Activated naive CD4-positive, alpha-beta T cell (primary cell): ENCODE measurements around the gene LRP1B.

Source experiments
- DNase-seq, 4 experiments: peaks; one replicate each; lab custom pipeline; 2025; lab: John Stamatoyannopoulos, UW

The LRP1B gene

GRCh38 chr2:140529706-140530105 is 1601.1 kb downstream of the LRP1B start:
- no peak for DNase-seq

GRCh38 chr2:140528982-140529381 is 1601.8 kb downstream of the LRP1B start:
- DNase-seq = no peak

DNA sequence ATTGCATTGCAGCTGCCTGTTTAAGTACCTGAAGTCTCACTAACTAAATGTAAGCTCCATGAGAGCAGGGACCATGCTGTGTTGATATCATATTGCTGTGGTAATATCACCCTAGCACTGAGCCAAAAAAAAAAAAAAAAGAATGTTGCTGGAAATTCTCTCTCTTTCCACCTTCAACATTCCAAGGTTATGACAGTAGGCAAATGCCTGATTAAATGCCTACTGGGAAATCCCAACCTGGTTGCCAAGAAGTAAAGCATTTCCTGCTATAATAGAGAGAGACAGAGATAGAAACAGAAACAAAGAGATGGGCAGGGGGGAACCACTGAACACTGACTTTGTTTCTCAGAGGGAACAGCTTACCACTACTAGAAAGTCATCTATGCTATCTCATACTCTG is 1604.2 kb downstream of the LRP1B start:
- DNase-seq = no peak

- DNase-seq = no peak
These were observed 1618.7 kb downstream of the LRP1B start for GRCh38 chr2:140512106-140512505.

DNA sequence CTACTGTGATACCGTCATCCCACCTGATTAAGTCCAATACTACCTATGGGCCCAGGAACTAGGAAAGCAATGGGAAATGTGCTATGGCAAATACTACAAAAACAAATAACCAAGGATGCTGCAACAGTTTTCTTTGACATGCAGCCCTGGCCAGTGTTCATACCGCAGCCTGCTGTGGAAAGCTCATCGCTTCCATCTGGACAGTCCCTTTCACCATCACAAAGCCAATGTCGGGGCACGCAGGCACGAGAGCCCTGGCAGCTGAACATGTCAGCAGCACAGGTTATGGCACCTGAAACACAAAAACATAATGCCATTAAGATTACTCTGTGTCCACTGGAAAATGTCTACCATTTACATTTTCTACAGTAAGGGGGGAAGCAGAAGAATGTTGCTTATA is 1621.1 kb downstream of the LRP1B start:
- DNase-seq = no peak

DNA sequence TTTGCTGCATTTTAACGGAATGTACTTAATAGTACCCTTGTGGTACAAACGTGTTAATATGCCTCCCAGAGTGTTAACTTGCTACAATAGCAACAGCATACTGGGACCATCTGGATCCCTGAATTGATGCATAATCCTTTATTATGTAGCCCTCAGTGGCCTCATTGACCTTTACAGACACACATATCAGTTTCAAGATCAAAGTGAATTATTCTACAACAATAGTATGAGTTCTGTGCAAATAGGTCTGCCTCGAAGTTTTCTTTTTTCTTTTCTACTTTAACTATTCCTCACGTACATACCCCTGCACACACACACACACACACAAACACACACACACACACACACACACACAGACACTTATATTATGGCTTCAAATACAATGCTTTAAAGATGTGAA is 1622.1 kb downstream of the LRP1B start:
- DNase-seq = no peak

GRCh38 chr2:140506606-140507005 is 1624.2 kb downstream of the LRP1B start:
- DNase-seq = no peak

GRCh38 chr2:140504601-140505000 is 1626.2 kb downstream of the LRP1B start:
- DNase-seq = no peak

DNA sequence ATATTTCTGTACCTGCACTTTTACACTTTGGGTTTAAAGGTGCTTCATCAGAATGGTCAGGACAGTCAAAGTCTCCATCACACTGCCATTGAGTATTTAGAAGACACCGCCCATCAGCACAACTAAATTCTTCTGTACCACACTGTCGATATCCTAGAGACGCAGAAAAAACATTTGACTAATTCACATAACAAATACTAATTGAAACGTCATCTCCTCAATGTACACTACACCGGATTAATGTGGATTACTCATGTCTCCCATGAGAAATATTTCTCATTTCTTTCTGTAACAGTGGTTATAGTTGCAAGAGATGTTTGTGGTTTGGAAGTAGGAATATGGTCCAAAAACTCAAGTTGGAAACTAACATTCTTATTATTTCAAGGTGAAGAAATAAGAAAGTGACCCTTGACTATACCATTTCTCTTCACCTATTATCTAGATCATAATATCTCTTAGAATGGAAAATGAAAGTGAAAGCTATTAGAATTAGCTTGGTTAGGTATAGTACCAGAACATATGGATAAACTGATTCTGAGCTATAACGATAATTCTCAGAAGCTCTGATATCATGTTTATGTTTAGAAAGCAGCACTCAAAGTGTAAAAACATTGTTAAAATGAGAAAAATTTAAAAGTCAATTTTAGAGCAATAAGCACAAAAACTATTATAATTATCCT is 1627.7 kb downstream of the LRP1B start:
- no peak for DNase-seq

DNA sequence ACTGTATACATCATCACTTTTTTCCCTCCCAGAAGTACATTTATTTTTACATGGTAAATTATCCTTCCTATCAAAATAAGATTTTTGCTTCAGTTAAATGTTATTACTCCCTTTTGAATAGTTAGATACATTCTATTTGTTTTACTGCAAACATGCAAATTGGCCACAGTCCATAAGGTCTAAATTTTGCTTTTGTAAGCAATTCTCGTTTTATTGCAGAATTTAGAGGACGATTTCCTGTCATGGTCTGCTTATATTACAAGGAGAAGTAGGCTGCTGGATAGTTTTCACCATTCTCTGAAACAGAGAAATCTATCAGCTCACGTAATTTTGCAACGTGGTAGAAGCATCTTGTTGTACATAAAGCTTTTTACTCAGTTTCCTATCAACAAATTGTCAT is 1632.5 kb downstream of the LRP1B start:
- no peak for DNase-seq

DNA sequence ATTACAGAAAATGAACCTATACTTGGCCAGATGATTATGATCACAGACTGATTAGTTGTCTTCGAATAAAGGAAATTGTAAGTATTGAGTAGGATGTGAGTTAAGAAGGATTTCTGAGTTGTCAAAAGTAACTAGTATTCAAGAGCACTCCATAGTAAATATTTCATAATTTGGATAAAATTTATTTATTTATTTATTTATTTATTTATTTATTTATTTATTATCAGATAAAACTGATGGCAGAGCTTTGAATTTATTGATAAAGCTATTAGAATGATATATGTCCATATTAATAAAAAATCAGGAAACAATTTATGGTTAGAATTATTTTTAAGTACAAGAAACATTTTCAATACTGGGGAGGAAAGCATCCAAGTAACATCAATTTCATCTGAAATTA is 1634.1 kb downstream of the LRP1B start:
- DNase-seq = no peak

GRCh38 chr2:140491876-140492275 is 1638.9 kb downstream of the LRP1B start:
- DNase-seq = no peak

DNA sequence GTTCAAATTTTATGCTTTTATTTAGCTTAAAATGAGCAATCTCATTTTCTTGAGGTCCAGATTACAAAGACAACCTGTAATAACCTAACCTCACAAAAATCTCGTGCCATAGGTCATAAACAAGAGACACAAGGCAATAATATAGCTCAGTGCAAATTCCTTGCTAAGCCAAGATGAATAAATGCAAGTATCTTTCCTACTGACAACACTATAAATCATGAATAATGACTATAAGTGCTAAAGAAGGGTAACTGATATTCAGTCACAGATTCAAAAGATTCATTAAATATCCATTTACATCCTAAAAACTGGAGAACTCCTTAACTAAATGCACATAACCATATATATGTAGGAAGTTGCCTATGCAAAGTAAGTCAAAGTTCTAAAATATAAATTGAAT is 1641.6 kb downstream of the LRP1B start:
- no peak for DNase-seq

GRCh38 chr2:140481136-140481535 is 1649.7 kb downstream of the LRP1B start:
- DNase-seq = no peak

DNA sequence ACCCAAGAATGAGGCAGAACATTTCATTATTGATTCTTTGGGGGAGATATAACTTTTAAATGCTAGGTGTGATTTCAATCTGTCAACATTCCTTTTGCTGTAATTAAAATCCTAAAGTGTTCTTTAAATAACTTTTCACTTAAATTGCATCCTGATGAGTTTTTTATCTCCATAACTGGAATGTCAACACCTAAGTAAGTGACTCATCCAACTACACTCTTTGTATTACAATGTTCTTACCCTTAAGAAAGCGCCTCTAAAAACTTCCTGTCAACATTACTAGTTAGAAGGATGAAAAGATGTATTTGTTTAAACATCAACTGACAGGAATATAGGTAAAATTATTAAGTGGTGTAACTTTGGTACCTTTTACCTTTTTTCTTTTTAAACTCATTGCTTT is 1657.0 kb downstream of the LRP1B start:
- no peak for DNase-seq

DNA sequence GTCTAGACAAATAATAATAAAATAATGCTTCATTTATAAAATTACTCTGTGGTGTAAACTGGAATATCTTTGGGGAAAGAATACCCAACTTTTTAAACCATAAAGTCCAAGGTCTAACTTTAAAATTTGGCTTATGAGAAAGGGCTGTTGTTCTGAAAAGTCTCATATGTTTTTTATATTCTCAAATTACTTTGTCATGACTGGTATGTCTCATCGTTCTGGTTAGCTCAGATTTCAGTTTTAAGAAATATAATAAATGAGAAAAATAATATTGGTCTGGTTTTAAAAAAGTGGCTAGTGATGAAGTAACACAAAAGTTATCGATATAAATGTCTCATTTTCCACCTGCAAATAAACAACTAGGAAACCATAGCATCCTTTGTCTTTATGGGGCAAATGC is 1658.1 kb downstream of the LRP1B start:
- DNase-seq = no peak

GRCh38 chr2:140465301-140465700 is 1665.5 kb downstream of the LRP1B start:
- no peak for DNase-seq

- no peak for DNase-seq
These were observed 1667.8 kb downstream of the LRP1B start for GRCh38 chr2:140462990-140463389.

GRCh38 chr2:140457483-140457882 is 1673.3 kb downstream of the LRP1B start:
- no peak for DNase-seq

DNA sequence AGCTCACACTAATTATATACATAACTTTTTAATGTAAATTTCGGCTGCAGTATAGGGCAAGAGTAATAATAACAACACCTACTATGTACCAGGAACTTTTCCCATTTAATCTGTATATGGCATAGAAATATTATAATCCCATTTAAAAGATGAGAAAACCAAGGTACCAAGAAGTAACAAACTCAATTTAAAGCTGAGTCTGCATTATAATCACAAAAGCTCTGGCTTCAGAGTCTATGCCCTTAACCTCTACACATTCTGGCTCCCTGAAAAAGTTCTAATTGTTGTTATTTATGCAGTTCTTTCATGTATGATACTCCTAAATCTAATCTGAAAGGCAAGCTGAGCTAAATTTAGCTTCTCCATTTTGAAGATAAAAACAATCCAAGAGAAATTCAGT is 1675.5 kb downstream of the LRP1B start:
- no peak for DNase-seq

DNA sequence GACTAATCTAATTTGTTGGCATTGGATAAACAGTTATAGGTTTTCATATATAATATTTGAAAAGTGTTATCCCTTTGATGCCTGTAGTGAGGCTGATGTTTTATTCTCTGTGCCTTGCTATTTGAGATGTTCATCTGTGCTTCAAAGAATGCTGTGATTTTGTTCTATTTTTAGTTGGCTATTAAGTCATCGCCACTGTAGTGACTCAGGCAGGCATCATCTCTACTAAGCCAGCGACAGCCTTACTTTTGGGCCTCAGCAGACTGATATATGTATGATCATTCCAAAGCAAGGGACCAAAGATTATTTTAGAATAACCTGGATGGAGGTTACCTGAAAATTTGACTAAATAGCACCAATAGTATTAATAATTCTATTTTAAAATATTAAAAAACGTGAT is 1676.1 kb downstream of the LRP1B start:
- DNase-seq = no peak

- no peak for DNase-seq
These were observed 1679.5 kb downstream of the LRP1B start for GRCh38 chr2:140451324-140451723.

DNA sequence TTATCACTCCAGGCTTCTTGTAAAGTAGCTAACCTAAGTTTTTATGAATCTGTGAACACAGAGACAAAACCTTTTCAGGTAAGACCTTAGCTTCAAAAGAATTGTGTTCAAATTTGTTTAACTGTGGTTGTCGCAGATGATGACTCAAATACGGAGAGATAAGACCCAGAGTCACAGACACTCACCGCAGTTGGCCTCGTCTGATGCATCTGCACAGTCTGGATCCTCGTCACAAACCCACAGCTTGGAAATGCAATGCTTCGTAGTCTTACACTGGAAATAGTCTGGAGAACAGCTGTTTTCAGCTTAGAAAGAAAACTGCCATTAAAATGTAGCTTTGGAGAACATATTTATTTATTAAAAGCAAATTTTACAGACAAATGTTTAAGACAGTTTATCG is 1688.5 kb downstream of the LRP1B start:
- DNase-seq = no peak

GRCh38 chr2:140440815-140441214 is 1690.0 kb downstream of the LRP1B start:
- no peak for DNase-seq

DNA sequence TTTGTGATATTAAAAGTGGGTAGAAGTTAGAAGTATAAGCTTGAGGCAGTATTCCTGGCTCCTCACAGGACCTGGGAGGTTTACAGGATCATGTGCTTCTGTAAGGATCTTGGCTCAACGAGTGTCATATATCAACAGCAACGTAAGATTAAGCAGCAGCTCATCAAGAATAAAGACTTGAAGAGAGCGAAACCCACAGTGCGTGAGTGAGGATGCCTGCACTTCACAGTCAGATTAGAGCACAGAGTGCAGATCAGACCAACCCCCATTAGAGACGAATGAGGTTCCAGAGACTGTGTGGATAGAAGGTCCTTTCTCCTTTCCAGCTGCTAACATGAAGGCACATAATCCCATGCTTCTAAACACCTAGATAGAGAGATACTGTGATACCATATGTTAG is 1693.9 kb downstream of the LRP1B start:
- no peak for DNase-seq
